22Rv1 (cell line): ENCODE data around the gene KRTAP4-9.
"Not testable (repeated sequence)": the region's sequence is repeated elsewhere in the genome, so short reads cannot be mapped to it uniquely, and the experiment has no call there.

Experiments
- H3K27ac ChIP-seq: fragments of 450-650 bp; 2 replicates; pipeline ENCODE4 v1.5.1; 2017
- ZFX ChIP-seq: fragments of 450-650 bp; IDR thresholded peaks from 2 replicates; pipeline ENCODE4 v1.6.1; 2017; ENCODE audit warnings: antibody characterized with exemption, borderline replicate concordance
- TF ChIP-seq, protein P1 (sequence below): fragments of 450-650 bp; IDR thresholded peaks from 2 replicates; pipeline ENCODE4 v1.5.1; 2017; ENCODE audit warnings: mild to moderate bottlenecking

The KRTAP4-9 gene

DNA sequence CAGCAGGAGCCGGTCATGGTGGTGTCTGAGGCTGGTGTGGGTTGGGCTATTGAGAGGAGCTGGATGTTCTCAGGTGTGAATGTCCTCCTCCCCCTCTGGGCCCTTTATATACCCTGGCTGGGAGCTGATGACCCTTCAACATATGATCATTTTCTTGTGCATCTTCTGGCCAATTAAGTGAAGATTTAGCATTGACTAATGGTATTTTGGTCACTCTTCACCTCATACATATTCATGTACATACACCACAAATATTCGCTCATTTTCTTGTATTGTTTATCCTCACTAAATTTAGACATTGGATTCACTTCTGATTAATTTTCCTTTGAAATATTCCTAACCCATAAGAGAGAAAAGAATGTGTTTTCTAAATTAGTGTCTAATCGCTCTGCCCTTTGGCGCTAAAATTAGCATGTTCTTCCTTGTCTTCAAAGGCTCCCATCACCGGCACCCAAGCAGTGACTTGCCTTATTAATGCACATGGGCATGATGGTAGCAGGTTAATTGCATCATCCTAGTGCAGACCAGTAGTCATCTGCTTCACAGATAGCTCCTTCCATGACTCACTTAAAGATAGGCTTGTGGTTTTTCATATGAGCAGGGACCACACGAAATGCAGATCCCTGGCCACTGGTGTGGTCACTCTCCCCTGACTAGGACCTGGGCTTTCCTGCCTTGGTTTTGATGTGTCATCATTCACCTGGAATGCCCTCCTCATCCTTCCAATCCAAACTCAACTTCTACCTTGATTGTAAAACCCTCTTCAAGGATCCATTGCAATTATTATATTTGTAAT lies 39.2 kb upstream of the KRTAP4-9 start, which contains the start of gene KRTAP2-4:
Gene KRTAP2-4, minus strand, starts transcription at position 51 of the 796 bp plus-strand sequence. Its CDS starts 34 bp downstream, at position 17.
- no peak within 1 kb of the TSS for H3K27ac ChIP-seq
- TF ChIP-seq, protein P1, sequence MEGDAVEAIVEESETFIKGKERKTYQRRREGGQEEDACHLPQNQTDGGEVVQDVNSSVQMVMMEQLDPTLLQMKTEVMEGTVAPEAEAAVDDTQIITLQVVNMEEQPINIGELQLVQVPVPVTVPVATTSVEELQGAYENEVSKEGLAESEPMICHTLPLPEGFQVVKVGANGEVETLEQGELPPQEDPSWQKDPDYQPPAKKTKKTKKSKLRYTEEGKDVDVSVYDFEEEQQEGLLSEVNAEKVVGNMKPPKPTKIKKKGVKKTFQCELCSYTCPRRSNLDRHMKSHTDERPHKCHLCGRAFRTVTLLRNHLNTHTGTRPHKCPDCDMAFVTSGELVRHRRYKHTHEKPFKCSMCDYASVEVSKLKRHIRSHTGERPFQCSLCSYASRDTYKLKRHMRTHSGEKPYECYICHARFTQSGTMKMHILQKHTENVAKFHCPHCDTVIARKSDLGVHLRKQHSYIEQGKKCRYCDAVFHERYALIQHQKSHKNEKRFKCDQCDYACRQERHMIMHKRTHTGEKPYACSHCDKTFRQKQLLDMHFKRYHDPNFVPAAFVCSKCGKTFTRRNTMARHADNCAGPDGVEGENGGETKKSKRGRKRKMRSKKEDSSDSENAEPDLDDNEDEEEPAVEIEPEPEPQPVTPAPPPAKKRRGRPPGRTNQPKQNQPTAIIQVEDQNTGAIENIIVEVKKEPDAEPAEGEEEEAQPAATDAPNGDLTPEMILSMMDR = no peak
- TF ChIP-seq ZFX = no peak

DNA sequence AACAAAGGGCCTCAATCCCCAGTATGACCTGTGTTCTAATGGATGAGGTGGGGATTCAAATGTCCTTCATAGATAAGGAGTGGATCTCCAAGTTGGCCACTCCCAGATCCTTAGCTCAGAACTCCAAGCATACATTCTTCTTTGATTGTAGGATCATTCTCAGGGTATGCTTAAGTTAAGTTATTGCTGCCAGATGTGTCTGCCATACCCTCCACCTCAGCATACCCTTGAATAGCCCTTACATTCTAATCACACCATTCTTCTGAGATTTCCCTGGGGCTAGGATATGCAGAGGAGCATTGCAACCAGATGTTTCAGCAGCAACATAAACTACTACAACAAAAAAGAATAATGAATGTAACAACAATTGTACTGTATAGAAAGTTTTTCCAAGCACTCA lies 37.9 kb upstream of the KRTAP4-9 start:
- no peak overlapping the region for H3K27ac ChIP-seq
- TF ChIP-seq ZFX = no peak
- TF ChIP-seq, protein P1 = no peak

DNA sequence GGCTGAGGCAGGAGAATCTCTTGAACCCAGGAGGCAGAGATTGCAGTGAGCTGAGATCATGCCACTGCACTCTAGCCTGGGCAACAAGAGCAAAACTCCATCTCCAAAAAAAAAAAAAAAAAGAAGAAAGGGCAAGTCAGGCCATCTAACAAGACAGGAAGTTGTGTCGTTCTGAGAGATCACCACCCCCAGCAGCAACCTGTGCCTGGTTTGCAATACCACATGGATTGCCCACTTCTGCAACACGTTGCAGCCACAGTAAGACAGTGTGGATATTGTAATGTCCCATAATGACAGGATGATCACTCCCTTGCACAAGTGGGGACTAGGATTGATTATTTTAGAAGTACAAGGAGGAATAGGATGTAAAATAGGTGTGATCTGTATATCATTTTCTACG lies 36.2 kb upstream of the KRTAP4-9 start:
- TF ChIP-seq, protein P1 = no peak
- TF ChIP-seq ZFX = no peak

DNA sequence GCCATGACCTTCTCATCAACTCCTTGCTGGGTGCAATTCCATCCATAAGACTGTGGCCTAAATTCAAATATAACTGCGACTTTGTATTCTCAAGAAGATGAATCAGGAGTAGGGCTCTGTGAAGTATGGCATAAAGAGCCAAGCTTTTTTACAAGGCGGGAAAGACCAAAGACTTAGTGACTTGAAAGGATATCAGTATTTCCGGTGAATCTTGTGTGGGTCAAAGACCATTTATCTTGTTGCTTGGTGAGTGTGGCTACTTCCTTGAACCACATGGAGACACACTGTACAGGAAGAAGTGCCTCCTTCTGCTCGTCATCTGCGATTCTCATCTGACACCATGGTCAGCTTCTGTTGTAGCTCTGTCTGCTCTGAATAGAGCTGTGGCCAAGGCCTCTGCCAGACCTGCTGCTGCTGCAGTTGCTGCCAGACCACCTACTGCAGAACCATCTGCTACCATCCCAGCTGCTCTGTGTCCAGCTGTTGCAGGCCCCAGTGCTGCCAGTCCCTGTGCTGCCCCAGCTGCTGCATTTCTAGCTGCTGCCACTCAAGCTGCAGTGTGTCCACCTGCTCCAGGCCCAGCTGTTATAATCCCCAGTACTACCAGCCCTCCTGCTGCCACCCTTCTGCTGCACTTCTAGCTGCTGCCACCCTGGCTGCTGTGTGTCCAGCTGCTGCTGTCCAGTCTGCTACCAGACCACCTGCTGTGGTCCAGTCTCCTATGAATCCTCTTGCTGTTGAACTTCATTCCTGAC lies 33.4 kb upstream of the KRTAP4-9 start:
- no peak overlapping the region for H3K27ac ChIP-seq
- TF ChIP-seq, protein P1 = no peak
- no peak for TF ChIP-seq ZFX

More for the DNA sequence above, 36.2 kb upstream of the KRTAP4-9 start:
- no peak overlapping the region for H3K27ac ChIP-seq

DNA sequence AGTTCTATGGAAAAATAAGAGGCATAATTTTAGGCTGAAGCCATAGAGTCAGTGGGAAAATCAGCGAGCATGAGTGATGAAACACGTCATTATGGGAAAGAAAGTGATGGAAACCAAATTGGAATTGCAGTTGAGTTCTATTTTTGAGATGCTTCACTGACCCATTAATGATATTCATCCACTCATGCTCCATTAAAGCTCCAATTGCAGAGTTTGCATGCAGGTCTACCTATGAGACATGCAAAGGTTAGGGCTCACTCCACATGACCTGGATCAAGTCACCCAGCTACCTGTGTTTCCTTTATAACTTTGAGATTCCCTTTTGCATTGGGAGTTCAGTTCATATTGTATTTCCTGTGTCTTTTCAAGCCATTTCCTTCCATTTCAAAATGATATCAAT lies 31.5 kb upstream of the KRTAP4-9 start:
- no peak for TF ChIP-seq ZFX
- TF ChIP-seq, protein P1 = no peak
- H3K27ac ChIP-seq = no peak overlapping the region

DNA sequence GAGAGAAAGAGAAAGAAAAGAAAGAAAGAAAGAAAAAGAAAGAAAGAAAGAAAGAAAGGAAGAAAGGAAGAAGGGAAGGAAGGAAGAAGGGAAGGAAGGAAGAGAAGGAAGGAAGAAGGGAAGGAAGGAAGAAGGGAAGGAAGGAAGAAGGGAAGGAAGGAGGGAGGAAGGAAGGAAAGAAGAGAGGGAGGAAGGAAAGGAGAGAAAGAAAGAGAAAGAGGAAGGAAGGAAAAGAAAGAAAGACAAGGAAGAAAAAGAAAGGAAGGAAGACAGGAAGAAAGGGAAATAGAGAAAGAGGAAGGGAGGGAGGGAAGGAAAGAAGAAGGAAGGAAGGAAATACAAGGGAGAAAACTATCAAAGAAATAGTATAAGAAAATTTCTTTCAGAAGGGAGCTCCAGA lies 28.4 kb upstream of the KRTAP4-9 start:
- TF ChIP-seq, protein P1 = no peak
- no peak for TF ChIP-seq ZFX
- no peak overlapping the region for H3K27ac ChIP-seq

DNA sequence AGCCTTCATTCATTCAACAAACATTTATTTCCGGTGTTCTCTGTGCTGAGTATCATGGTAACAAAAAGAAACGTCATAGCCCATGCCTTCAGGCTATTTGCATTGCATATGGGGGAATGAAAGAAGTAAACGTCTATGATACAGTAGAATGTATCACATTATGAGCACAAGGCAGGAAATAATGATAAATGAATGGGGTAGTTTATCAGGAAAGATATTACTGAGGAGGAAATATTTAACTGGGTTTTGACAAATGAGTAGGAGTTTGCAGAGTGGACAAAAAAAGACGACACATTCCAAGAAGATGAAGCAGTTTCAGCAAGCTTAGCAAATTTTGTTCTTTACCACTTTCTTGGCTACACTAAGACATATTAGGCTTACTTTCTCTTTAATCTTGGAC lies 22.6 kb upstream of the KRTAP4-9 start:
- TF ChIP-seq, protein P1 = no peak
- no peak for TF ChIP-seq ZFX
- no peak overlapping the region for H3K27ac ChIP-seq

DNA sequence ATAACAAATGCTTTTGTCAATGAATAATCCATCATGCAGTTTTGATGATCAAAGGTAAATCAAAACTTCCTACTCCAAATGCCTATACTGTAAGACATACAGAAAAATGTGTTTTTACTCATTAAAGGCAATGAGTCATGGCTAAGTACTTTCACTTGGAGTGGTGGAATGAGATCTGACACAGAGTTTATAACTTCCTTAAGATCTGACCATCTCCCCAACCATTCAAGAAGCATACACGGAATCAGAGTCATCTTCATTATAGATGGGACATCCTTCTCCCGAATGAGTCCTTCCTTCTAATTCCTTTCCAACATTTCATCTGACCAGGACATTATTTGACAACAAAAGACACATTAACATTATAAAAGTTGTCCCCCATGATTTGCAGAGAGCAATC lies 21.8 kb upstream of the KRTAP4-9 start:
- H3K27ac ChIP-seq = not testable (repeated sequence)

DNA sequence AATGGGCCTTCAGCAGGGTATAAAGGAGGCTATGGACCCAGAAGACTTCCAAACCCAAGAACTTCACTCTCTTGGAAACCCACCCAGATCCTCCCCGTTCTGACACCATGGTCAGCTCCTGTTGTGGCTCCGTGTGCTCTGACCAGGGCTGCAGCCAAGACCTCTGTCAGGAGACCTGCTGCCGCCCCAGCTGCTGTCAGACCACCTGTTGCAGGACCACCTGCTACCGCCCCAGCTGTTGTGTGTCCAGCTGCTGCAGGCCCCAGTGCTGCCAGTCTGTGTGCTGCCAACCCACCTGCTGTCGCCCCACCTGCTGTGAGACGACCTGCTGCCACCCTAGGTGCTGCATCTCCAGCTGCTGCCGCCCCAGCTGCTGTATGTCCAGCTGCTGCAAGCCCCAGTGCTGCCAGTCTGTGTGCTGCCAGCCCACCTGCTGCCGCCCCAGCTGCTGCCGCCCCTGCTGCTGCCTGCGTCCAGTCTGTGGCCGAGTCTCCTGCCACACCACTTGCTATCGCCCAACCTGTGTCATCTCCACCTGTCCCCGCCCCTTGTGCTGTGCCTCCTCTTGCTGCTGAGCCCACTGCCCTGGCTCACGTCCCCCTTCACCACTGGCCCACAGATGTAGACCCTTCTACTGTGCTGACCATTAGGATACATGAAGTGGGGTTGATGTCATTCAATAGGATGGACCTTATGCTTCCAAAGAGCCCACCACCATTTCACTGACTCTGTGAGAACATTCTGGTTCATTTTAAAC lies 20.9 kb upstream of the KRTAP4-9 start, which contains the start of gene KRTAP4-7:
Gene KRTAP4-7, plus strand, starts transcription at position 51 of the 757 bp plus-strand sequence. Its CDS starts 57 bp downstream, at position 108.
- H3K27ac ChIP-seq = not testable (repeated sequence)

DNA sequence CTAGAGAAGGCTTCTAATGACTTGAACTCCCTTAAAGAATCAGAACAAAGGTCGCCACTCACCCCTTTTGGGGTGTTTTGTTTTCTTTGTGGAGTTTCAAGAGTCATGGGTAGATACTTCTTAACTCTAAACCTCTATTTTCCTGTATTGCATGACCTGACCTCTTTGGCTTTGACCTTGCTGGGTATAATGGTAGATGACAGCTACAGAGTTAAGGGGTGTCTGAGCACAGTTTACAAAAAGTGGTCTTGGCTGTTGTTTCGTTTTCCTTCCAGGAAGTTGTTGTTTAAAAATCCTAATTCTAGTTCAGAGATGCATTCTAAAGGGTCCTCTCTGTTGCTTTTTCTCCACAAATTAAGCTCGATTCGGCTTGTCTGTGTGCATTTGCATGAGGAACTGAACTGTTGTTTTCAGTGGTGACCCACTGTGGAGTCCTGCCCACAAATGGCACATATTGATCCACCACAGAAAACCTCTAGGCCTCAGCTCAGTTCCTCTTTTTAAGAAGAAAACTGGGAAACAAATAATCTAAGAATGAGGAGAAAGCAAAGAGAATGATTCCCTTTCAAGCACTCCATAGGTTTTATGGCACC lies 16.3 kb upstream of the KRTAP4-9 start:
- H3K27ac ChIP-seq = not testable (repeated sequence)
